Transverse colon (tissue), 3 donors: Measurements from ENCODE around the gene CEP170B.

Source experiments
- CTCF ChIP-seq, 5 experiments: fragments of 200-600 bp in 3 of 5; fragments of 450-650 bp in 2 of 5; sonication (generic) in 3 of 5; IDR thresholded peaks; 1 replicate in 2 of 5; 2 replicates in 3 of 5; pipeline ENCODE4 v1.5.1; 2016 to 2017; ENCODE audit warnings: antibody characterized with exemption in 5 of 5, inconsistent platforms in 3 of 5, mild to moderate bottlenecking in 2 of 5, moderate library complexity in 1 of 5
- POLR2A ChIP-seq: fragments of 450-650 bp; IDR thresholded peaks from one replicate; pipeline ENCODE4 v1.6.1; 2016; ENCODE audit warnings: antibody characterized with exemption, mild to moderate bottlenecking, moderate library complexity

DNA sequence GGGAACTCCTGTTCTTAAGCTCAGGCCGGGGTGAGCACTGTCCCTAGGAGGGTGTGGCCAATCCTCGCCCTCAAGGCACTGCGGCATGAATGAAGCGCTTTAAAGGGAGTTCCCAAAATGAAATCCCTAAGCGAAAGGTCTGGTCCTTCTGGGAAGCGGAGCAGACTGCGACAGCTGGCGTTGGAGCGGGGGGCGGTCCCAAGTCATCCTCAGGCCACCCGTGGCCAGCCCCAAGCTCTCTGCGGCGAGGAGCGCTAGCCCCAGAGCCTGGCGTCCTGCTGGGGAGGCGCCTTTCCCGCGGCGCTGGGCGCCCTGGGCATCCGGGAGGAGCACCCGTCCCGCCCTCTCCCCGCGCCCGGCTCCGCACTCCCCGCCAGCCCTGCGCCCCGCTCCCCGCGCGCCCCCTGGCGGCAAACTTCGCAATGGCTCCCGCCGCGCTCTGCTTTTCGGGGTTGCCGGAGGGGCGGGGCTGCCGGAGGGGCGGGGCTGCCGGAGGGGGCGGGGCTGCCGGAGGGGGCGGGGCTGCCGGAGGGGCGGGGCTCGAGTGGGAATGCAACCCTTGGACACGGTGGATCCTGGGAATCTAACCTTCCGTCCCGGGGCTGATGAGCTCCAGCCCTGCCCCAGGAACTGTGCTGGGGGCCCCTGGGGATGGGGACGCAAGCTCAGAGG is 38.7 kb upstream of the CEP170B start:
- TF ChIP-seq POLR2A = no peak
- peak; percentile 40 to 95 (median 82) for TF ChIP-seq CTCF (IDR thresholded peaks at IDR 0.05)
